Measurements from ENCODE around the gene AKAP8L.

AKAP8L gene

DNA sequence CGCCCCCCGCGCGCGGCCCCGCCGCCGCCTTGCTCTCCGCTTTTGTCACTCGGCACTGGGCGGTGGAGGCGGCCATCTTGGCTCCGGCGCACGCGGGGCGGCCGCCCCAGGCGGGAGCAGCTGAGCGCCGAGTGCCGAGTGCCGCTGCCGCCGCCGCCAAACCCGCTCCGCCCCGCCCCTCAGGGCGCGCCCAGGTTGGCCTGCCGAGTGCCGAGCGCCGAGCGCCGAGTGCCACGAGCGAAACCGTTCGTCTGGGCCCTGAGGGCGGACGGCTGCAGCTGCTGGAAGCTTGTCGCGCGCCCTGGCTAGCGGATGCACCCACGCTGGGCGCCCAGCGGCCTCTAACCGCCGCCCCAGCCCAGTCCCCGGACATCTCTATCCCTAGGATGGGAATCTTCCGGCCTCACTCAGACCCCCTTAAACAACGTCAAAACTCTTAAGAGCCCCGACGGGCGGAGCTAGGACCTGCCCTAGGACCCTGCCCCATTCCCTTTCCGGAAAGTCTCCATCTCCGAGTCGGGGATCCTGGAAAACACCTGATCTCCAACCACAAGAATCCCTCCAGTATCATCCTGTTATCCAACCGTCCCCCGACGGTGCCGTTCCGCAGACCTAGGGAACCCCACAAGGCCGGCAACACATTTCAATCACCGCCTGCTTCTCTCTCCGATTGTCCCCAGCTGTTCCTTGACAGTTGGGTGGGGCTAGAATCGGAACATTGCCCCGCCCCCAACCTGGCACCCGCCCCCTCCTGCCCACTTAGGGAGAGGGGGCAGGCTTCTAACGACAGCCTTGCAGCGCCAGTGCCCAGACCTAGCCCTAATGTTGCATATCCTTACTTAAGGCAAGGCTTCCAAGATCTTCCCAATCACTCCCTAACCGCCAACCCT lies 14.1 kb upstream of the AKAP8L start:
- peak; percentile 55 for DNase-seq (ENCODE audit: low read depth)

DNA sequence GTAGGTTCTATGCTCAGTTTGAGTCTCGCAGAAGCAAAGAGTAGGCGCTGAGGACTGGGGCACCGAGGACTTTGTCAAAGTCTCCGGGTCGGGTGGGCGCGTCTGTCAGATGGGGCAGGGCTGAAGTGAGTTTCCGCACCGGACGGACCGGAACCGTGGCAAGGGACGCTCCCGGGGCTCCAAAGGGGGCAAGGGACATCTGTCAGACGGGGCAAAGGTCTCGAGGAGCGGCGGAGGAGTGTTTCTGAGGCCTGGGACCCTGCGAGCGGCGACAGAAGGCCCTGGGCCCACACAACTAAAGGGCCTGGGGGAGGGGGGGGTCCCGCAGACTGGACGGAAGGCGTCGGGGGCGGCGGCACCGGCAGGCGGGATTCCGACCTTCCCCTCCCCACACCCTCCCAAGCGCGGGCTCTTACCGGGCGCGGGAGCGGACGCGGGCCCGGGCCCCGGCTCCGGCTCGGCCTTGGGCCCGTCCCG lies 13.3 kb upstream of the AKAP8L start:
- DNase-seq (ENCODE audit: low read depth), result no peak

DNA sequence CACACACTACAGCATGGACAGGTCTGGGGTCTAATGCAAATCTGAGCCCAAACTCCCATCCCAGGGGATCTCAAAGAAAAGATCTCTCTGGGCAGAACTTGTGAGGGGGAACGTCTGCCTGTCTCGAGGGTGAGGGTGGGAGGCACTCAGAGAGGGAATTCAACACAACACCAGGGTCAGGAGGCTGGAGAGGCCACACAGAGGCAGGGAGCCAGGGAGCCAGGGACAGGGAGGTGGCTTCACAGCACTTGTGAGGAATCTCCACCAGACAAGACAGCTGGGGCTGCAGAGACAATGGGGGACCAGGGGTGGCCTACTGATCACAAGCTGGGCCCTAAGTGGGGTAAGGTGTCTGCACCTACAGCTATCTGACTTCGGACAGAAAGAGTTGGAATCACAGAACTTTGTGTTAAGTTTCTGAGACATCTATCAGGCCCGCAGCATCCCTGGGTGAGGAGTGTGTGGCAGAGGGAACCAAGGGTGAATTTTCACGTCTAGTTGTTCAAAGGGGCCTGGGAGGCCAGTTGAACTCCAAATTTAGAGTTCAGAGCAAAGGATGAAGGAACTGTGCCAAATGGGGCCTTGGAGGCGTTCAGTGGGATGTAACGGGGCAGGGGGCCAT lies 12.7 kb upstream of the AKAP8L start:
- DNase-seq (ENCODE audit: low read depth), result no peak

DNA sequence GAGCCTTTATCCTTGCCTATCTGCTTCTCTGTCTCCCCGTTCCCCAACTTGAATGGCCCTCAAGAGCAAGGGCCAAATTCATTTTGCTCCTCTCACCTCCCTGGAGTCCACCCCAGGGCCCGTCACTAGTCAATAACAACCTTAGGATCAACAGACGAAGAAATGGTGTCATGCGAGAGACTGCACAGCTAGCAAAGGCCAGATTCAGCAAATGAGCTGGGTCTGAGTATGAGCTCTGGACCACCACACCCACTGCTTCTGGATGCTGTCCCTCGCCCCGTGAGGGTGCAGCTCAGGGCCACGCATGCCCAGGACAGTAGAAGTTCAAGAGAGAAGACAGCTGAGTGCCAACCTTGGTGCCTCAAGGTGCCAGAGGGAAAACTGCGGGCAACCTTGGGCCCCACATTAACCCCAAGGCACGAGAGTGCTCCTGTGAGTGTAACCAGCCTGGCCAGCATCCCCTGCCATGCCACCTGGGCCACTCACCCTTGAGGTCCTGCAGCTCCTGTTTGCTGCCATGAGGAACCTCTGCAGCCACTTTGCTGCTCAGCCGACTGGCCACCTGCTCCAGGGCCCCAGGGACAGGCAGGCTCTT lies 11.8 kb upstream of the AKAP8L start:
- DNase-seq (ENCODE audit: low read depth), result no peak

DNA sequence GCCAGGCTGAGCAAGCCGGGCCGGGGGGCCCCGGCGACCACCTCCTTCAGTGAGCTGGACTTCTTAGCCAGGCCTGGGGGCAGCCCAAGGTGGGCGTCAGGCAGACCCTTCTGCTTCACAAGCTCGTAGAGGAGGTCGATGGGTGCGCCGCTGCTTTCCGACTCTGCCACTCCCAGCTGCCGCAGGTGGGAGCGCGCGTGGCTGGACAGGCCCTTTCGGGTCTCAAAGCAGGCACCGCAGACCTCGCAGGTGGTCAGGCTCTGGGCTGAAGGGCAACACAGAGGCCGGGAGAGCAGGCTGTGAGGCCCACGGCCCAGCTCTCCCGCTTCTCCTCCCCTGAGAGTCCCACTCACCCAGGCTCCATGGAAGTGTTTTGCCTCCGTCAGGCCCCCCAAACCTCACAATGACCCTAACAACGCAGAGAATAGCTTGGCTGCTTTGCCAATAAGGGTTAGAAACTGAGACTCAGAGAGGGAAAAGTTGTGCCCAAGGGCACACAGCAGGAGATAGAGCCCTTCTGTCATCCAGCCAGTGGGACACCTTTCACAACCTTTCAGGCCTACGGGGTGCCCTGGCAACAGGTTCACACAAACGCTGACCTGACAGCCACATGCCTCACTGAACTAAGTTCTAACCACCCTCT lies 11.2 kb upstream of the AKAP8L start:
- DNase-seq (ENCODE audit: low read depth), result no peak

DNA sequence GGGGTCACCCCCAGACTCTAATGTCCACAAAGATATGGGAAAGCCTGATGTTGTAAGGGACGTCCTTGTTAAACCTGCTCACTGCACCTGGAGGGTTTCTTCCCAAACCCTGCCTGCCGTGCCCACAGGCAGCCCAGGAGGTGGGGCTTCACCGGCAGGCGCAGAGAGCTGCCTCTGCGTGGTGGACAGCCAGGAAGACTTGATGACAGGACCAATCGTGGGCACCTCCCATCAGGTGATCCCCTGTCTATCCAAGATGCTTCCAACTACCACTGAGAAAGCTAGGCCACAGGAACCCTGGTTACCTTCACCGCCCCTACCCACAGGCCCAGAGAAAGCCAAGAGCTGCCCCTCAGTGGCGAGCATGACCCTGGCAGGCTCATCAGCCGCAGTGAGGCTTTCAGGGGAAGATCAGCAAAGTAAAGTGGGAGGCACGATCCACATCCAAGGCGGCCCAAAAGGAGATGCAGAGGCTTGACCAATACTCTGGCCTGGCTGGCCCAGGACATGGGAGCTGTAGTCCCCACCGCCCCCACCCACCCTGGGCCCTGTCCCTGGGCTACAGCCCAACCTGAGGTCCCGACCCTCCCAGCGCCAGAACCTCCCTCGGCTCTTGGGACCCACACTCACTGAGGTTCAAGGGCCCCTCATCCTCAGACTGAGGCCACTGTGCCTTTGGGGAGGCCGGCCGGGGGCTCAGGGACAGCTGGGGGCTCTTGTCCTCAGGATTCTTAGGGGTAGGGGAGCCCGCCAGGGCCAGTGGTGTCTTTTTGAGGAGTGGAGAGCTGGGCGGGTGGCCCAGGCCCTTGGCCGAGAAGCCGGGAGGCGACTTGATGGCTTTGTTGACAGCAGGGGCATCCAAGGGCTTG lies 10.4 kb upstream of the AKAP8L start:
- DNase-seq (ENCODE audit: low read depth), result no peak

DNA sequence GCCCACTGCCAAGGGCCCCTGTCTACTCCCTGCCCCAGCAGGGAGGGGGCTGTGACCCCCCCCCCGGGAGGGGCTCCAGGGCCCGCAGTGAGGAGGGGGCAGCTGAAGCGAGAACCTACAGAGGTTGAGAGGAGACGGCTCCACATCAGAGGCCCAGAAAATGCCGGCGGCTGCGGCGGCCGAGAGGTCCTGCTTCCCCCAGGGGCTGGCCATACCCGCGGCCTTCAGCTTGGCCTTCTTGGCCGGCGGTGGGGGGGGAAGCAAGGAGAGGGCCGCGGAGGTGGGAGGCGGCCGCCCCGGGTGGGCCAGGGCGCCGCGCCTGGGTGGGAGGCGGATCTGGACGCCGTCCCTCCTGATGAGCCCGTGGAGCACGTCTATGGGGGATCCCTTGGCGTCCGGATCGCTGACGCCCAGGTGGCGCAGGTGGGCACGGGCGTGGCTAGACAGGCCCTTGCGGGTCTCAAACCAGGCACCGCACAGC lies 9.2 kb upstream of the AKAP8L start:
- no peak for DNase-seq (ENCODE audit: low read depth)

DNA sequence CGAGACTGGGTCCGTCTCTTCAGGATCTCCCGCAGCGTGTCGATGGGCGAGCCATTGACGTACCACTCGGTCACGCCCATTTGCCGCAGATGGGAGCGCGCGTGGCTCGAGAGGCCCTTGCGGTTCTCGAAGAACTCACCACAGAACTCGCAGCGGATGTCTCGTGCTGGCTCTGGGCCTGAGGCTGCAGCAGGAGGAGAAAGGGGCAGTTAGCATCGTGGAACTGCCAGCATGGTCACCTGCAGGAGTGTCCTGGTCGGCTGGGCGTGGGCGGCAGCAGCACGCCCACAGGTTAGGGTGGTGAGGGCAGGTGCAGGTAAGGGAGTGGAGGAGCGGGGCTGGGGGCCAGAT lies 8.5 kb upstream of the AKAP8L start:
- DNase-seq (ENCODE audit: low read depth), result no peak

DNA sequence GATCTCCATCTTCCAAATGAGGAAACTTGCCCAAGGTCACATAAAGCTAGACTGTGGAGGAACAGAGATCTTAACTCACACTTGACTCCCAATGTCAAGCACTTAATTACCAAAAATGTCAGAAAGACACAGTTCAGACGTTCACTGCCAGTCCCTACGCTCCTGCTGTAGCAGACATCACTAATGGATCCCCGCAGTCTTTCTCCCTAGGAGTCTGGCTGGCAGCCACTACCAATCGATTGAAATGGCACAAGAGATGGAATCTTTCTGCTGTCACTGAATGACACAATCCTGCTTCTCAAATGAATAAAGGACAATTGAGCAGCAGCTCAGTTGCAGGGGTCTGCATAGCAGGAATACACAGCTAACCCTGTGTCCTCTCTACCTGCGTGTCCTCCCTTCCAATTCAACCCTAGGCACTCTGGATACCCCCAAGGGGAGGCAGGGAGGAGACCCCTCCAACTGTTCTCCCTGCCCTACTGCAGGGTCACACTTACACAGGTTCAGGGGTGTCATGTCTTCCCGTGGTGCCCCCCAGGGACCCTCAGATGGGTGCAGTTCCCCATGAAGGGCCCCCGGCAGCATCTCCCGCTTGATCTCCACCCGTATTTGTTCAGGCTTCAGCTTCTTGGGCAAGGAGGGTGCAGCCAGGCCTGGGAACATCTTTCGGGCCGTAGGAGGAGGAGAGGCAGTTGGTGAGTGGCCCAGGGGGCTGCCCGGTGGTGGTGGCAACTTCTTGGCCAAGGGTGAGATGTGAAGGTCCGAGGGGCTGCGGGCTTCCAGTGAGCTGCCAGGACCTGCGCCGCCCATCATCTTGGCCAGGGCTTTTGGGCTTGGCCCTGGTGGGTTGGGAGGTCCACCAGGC lies 7.9 kb upstream of the AKAP8L start:
- no peak for DNase-seq (ENCODE audit: low read depth)

DNA sequence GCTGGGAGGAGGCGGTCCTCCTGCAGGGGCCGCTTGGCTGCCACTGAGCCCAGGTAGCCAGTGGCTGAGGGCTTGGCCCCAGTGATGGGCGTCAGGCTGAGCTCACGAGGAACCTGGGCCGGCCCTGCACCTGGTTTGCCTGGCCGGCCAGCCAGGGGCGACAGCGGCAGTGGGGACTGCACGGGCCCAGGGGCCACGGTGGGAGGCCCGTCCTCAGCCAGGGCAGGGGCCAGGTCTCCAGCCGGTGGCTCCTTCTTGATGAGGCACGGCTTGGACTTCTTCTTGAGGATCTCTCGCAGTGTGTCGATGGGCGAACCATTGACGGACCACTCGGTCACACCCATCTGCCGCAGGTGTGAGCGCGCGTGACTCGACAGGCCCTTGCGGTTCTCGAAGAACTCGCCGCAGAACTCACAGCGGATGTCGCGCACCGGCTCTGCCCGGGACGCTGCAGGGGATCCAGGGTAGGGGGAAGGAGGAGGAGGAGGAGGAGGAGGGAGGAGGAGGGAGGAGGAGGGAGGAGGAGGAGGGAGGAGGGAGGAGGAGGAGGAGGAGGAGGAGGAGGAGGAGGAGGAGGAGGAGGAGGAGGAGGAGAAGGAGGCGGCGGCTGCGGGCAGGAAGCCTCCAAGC lies 6.6 kb upstream of the AKAP8L start:
- DNase-seq (ENCODE audit: low read depth), result no peak

DNA sequence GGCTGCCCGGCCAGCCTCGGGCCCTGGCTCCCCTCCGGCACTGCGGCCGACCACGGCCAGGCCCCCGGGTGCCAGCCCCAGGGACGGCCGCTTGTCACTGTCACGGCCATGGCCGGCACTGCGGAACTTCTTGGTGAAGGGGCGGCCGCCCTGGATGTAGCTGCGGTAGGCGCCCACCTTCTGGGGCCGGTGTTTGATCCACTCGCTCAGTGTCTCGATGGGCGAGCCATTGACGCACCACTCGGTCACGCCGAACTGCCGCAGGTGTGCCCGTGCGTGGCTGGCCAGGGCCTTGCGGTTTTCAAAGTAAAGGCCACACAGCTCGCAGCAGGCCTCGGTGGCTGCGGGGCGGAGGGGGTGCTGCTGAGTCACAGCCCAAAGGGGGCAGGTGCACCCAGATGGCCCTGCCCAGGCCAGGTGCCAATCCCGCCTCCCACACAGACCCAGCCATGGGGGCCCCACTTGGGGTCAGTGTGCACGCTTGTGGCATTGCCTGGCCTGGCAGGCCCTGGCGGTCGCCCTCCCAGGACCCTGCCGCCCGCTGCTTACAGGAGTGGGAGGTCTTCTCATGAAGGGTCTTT lies 6.0 kb upstream of the AKAP8L start:
- DNase-seq (ENCODE audit: low read depth), result no peak

DNA sequence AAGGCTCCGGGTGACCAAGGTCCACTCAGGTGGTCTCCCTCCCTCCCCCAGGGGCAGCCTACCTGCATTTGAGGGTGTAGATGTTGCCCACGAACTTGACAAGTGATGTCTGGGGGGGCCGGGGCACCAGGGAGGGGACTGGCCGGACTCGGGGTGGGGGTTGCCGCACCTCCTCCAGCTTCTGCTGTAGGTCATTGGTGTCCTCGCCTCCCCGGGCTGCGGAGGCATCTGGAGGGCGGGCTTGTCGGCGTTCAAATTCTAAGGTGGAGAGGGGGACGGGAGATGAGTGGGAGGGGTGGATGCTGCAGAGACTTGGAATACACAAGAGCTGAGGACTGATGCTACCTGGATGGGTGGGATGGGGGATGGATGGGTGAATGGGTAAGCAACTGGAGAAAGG lies 5.3 kb upstream of the AKAP8L start:
- no peak for DNase-seq (ENCODE audit: low read depth)

DNA sequence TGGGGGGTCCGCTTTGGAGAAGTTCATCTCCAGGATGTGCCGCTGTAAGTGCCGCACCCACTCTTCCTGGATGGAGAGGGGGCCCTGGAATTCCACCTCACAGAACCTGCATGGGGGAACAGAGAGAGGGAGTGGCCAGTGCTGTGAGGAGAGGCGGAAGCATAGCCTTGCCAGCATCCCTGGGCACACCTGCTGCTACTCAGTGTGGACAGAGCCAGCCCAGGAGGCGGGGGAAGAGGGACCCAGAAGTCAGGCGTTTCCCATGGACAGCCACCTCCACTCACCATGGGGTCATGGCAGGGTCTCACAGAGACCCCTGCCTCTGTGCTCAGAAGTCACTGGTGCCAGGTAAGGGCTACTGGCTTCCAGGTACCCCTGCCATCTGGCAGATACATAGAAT lies 4.3 kb upstream of the AKAP8L start:
- no peak for DNase-seq (ENCODE audit: low read depth)

DNA sequence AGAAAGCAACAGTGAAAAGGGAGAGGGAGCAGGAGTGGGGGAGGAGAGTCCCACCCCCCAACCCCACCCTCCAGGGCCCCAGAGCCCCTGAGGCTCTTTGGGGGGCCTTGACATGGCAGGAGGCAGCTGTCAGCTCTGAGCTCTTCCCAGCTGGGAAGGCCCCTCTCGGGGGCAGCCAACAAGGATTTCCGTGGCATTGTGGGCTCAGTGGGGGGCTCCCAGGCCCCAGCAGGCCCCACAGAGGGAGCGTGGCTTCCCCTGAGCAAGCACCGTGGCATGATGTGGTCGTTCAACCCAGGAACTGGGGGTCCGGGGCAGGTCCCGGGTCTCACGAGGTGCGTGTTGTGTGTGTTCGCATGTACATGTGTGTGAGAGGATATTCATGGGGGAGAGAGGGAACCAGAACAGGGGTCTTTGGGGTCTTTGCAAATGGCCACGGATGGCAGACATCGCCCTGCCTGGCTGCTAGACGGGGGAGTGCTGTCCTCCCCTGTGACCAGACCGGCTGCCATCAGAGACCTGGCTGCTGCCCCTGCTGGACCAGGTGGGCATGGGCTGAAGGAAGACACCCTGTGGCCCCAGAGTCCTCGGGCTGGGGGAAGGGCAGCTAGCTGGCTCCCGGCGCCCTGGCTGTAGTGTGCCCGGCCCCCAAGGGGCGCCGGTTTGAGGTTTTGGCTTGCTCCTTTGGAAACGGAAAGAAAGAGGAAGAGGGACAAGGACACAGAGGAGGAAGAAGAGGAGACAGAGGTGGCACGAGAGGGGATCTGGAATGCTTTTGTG lies 3.7 kb upstream of the AKAP8L start:
- DNase-seq (ENCODE audit: low read depth), result no peak

DNA sequence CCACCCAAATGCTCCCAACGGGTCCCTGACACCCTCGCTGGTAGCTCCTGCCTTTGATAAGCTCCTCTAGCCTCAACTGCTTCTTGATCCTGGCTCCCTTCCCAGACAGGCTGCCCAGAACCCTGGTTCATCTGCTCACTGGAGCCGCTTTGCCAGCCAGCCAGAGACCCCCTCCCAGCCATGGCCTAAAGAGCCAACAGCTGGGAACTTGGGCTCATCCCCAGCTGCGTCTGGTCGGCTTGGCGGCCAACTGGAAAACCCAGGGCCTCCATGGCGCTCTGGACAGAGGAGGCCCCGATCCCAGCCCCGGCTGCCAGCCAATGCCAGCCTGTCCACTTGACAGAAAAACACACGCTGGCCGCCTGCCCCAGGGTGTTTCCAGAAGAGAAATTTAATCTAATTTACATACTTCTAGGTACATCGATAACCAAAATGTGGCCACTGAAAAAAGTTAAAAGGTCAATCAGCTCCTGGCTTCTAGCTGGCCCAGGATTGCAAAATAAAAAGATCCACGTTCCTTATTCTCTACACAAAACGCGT lies 3.0 kb upstream of the AKAP8L start:
- DNase-seq (ENCODE audit: low read depth), result no peak

DNA sequence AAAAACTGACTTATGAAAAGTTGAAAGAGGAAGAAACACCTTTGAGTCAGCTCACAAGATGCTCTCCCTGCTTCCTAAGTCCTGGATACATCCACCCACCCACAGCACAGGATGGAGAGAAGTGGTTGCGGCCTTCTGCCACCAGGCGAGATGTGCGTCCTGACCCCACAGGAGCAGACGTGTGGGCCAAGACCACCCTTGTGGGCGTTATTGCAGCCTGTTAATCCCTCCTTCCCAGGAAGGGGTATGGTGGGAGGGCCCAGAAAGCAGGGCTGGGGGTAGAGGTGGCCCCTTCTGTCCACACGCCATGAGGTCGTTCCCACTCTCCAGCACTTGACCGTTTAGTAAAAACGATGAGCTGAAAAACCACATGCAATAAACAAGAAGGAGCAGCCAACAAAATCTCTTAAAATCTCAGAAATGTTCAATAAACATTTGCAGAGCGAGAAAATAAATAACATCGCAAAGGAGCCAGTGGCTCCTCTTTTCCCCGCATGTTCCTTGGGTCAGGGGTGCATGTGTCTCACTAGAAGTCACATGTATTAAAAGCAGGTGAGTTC lies 2.4 kb upstream of the AKAP8L start:
- no peak for DNase-seq (ENCODE audit: low read depth)

DNA sequence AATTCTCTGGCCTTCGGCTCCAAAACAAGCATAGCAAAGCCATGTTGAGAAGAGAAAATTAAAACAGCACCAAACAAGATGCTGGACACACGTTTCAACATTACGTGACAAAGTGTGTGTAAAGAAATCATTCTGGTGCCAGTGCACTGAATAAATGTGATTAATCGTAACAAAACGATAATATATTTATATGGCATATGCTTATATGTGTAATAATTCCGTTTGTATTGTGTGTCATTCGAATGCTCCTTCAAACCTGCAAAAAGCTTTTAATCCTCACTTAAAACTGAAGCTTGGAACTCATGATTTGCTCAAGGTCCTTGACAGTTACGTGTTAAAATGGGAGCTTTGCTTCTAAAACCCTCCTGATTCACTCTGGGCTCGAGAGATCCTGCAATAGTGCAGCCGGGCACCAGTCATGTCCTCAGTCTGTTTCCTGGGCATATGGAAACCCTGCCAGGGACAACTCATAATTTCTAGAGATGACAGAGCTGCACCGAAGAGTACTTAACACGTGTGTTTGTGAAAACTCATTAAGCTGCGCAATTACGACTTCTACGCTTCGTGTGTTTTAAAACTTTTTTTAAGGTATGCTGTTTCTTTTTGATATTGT lies 731 bp upstream of the AKAP8L start:
- DNase-seq (ENCODE audit: low read depth), result no peak

DNA sequence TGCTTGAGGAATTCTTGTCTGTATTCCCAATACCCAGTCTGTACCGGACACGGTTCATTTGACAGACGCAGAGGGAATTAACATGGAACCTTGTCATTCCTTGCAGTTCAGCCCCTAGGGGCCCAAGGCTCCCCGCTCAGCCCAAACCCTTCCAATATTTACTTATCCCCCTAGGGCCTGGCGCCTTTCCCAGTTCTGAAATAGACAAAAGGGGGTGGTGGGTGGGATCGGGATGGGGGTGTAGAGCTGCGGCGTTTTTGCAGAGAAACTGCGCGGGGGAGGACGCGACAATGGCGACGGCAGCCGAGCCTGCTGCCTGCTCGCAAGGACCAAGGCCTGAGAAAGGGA lies 583 bp downstream of the AKAP8L start:
- DNase-seq (ENCODE audit: low read depth), result no peak
